ENCODE data around the gene WNT8A. TPM values are rescaled to one million over a fixed set of nuclear protein-coding genes. Genes with fewer than 3 reads are reported as not detected.

Gene WNT8A
- polyA plus RNA-seq, 3 donors = not detected

DNA sequence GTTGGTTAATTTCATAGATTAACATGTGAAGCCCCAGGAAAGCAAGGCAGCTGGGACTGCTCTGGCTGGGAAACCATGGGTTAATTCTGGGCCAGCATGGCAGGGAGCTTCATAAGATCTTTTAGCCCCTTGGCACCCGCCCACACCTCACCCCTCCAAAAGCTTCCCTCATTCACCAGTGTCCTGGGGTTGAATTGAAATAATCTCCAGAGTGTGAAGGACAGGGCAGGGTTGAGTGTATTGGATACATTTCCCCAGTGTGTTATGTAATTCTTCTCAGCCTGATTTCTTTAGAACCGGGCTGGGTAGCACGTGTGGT, 19.4 kb downstream of the WNT8A start:
- intact Hi-C loops (cut with micrococcal nuclease) = no loop called here
- WGBS (ENCODE audit: insufficient coverage) = no CpG with 5 or more reads among the region's 3 CpGs
- H2AFZ ChIP-seq (ENCODE audit: insufficient read depth, low read depth, low read length, poor library complexity, severe bottlenecking) = no peak overlapping the region

DNA sequence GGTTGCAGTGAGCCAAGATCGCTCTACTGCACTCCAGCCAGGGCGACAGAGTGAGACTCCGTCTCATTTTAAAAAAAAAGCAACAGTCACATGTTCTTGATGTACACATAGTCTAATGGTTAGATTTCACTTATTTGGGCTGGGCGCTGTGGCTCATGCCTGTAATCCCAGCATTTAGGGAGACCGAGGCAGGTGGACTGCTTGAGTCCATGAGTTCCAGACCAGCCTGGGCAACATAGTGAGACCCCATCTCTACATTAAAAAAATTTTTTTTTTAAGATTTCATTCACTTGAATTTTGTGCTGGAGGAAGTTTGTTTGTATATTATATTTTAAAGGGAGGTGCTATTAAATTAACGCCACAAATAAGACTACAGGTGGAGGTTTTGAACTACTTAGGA, 21.9 kb downstream of the WNT8A start:
- Mint-ChIP-seq H3K27me3 (ENCODE audit: low read depth in 3 of 3) (peaks cover 2 to 13% (median 9%) of the 10 kb centered on the region in 3 donors), H3K27ac (no peak overlapping the region), H3K4me3 (no peak overlapping the region), H3K4me1 (peaks cover 17% of the 10 kb centered on the region), H3K9me3 (peaks cover 0 to 3% (median 0%) of the 10 kb centered on the region in 7 donors), H3K36me3 (no peaks in the 10 kb centered on the region)
- Histone ChIP-seq H3K79me2 (ENCODE audit: insufficient read depth, low read length) (no peaks in the 10 kb centered on the region), H3K4me1 (ENCODE audit: control insufficient read depth in 1 of 2, insufficient read depth in 2 of 2, low read length in 2 of 2) (peaks cover 11 to 12% of the 10 kb centered on the region in 2 donors), H3K9me3 (replicated peaks in 1 of 2; ENCODE audit: control insufficient read depth in 1 of 2, insufficient read depth in 1 of 2, low read length in 2 of 2) (no peaks in the 10 kb centered on the region), H2AFZ (ENCODE audit: insufficient read depth, low read depth, low read length, poor library complexity, severe bottlenecking) (no peak overlapping the region), H3K9ac (ENCODE audit: insufficient read depth, low read length, poor library complexity, severe bottlenecking) (no peak overlapping the region), H4K20me1 (ENCODE audit: insufficient read depth, low read length) (no peaks in the 10 kb centered on the region), H3K36me3 (replicated peaks in 1 of 2; ENCODE audit: control insufficient read depth in 1 of 2, insufficient read depth in 2 of 2, low read length in 2 of 2) (no peaks in the 10 kb centered on the region), H3K4me3 (replicated peaks in 1 of 3; ENCODE audit: low read depth in 2 of 3, low read length in 3 of 3) (no peak overlapping the region), H3K27me3 (ENCODE audit: control insufficient read depth in 2 of 2, insufficient read depth in 2 of 2, low read length in 2 of 2) (peaks cover 0 to 6% of the 10 kb centered on the region in 2 donors), H3K27ac (ENCODE audit: low read depth in 1 of 2, low read length in 2 of 2) (no peak overlapping the region), H3K4me2 (replicated peaks; ENCODE audit: extremely low read depth, low read length, poor library complexity, severe bottlenecking) (no peak overlapping the region)
- TF ChIP-seq, protein P1, sequence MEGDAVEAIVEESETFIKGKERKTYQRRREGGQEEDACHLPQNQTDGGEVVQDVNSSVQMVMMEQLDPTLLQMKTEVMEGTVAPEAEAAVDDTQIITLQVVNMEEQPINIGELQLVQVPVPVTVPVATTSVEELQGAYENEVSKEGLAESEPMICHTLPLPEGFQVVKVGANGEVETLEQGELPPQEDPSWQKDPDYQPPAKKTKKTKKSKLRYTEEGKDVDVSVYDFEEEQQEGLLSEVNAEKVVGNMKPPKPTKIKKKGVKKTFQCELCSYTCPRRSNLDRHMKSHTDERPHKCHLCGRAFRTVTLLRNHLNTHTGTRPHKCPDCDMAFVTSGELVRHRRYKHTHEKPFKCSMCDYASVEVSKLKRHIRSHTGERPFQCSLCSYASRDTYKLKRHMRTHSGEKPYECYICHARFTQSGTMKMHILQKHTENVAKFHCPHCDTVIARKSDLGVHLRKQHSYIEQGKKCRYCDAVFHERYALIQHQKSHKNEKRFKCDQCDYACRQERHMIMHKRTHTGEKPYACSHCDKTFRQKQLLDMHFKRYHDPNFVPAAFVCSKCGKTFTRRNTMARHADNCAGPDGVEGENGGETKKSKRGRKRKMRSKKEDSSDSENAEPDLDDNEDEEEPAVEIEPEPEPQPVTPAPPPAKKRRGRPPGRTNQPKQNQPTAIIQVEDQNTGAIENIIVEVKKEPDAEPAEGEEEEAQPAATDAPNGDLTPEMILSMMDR (IDR thresholded peaks at IDR 0.05) = no peak
- intact Hi-C loops (cut with micrococcal nuclease) = no loop called here
- no peak for DNase-seq
- 100% methylated on average over 2 of the region's 6 CpGs for WGBS (ENCODE audit: insufficient coverage)

More for the DNA sequence above, 19.4 kb downstream of the WNT8A start:
- Histone ChIP-seq H3K27me3 (ENCODE audit: control insufficient read depth in 2 of 2, insufficient read depth in 2 of 2, low read length in 2 of 2) (no peaks in the 10 kb centered on the region), H3K27ac (ENCODE audit: low read depth in 1 of 2, low read length in 2 of 2) (no peak overlapping the region), H3K4me3 (replicated peaks in 1 of 3; ENCODE audit: low read depth in 2 of 3, low read length in 3 of 3) (no peak overlapping the region), H3K4me1 (ENCODE audit: control insufficient read depth in 1 of 2, insufficient read depth in 2 of 2, low read length in 2 of 2) (peaks cover 11 to 12% of the 10 kb centered on the region in 2 donors), H3K9me3 (replicated peaks in 1 of 2; ENCODE audit: control insufficient read depth in 1 of 2, insufficient read depth in 1 of 2, low read length in 2 of 2) (no peaks in the 10 kb centered on the region), H3K4me2 (replicated peaks; ENCODE audit: extremely low read depth, low read length, poor library complexity, severe bottlenecking) (no peak overlapping the region), H4K20me1 (ENCODE audit: insufficient read depth, low read length) (no peaks in the 10 kb centered on the region), H3K79me2 (ENCODE audit: insufficient read depth, low read length) (no peaks in the 10 kb centered on the region), H3K9ac (ENCODE audit: insufficient read depth, low read length, poor library complexity, severe bottlenecking) (no peak overlapping the region), H3K36me3 (replicated peaks in 1 of 2; ENCODE audit: control insufficient read depth in 1 of 2, insufficient read depth in 2 of 2, low read length in 2 of 2) (no peaks in the 10 kb centered on the region)
- H3K9me3 Mint-ChIP-seq = peaks cover 0 to 7% (median 0%) of the 10 kb centered on the region in 7 donors
- H3K36me3 Mint-ChIP-seq = no peaks in the 10 kb centered on the region
- TF ChIP-seq, protein P1 (IDR thresholded peaks at IDR 0.05) = no peak
- no peak overlapping the region for H3K4me3 Mint-ChIP-seq
- peaks cover 5 to 10% (median 9%) of the 10 kb centered on the region in 3 donors for H3K27me3 Mint-ChIP-seq (ENCODE audit: low read depth in 3 of 3)
- H3K27ac Mint-ChIP-seq = no peak overlapping the region
- DNase-seq = no peak
- peaks cover 17% of the 10 kb centered on the region for H3K4me1 Mint-ChIP-seq
